SK-N-SH (cell line): ENCODE measurements around the gene CCDC107.

Experiments
- CTCF ChIP-seq: fragments of 200-600 bp; sonication (generic); IDR thresholded peaks from 2 replicates; pipeline ENCODE4 v1.6.1; 2017; ENCODE audit warnings: antibody characterized with exemption, mild to moderate bottlenecking, moderate library complexity
- ELF1 ChIP-seq: IDR thresholded peaks from 2 replicates; pipeline ENCODE4 v1.4.0; 2012
- EP300 ChIP-seq, 2 experiments: IDR thresholded peaks; 2 replicates each; pipeline versions ENCODE4 v1.4.0 to v1.6.1; 2012; ENCODE audit warnings: borderline replicate concordance in 1 of 2, low read depth in 1 of 2, low read length in 1 of 2
- EZH2phosphoT487 ChIP-seq: fragments of 200-600 bp; sonication (generic); IDR thresholded peaks from 2 replicates; pipeline ENCODE4 v1.6.1; 2017; ENCODE audit warnings: low read depth, mixed run types, mild to moderate bottlenecking, antibody characterized with exemption, moderate library complexity, borderline replicate concordance
- FOXJ3 ChIP-seq: sonication (generic); formaldehyde crosslinking; IDR thresholded peaks from 2 replicates; pipeline ENCODE4 v1.5.1; 2020; ENCODE audit warnings: mild to moderate bottlenecking, missing genetic modification reagents
- FOXM1 ChIP-seq: IDR thresholded peaks from 2 replicates; pipeline ENCODE4 v1.4.0; 2012; ENCODE audit warnings: low read depth, mild to moderate bottlenecking
- GABPA ChIP-seq: IDR thresholded peaks from 2 replicates; pipeline ENCODE4 v1.4.0; 2012; ENCODE audit warnings: low read depth, mild to moderate bottlenecking
- MAX ChIP-seq: IDR thresholded peaks from 2 replicates; pipeline ENCODE4 v1.4.0; 2012; ENCODE audit warnings: low read depth
- MXI1 ChIP-seq: IDR thresholded peaks from 2 replicates; pipeline ENCODE4 v1.6.1; 2012; ENCODE audit warnings: mild to moderate bottlenecking, low read depth, low read length, improper control_type of control experiment
- POLR2AphosphoS5 ChIP-seq: IDR thresholded peaks from 2 replicates; pipeline ENCODE4 v1.6.1; 2012; ENCODE audit warnings: low read depth, low read length
- RAD21 ChIP-seq: IDR thresholded peaks from 2 replicates; pipeline ENCODE4 v1.6.1; 2012; ENCODE audit warnings: mild to moderate bottlenecking, low read length
- REST ChIP-seq: IDR thresholded peaks from 2 replicates; pipeline ENCODE4 v1.6.1; 2012; ENCODE audit warnings: mild to moderate bottlenecking, low read depth, low read length, moderate library complexity
- TCF12 ChIP-seq: IDR thresholded peaks from 2 replicates; pipeline ENCODE4 v1.4.0; 2012
- ZBTB33 ChIP-seq: IDR thresholded peaks from 2 replicates; pipeline ENCODE4 v1.4.0; 2012; ENCODE audit warnings: low read depth, borderline replicate concordance

- TF ChIP-seq FOXJ3 (CRISPR knock-in tag) (no peak), CTCF (no peak), EZH2phosphoT487 (no peak), TCF12 (no peak), REST (no peak), MAX (no peak), MXI1 (no peak), EP300 (IDR thresholded peaks at IDR 0.05; ENCODE audit: borderline replicate concordance in 1 of 2, low read depth in 1 of 2, low read length in 1 of 2) (no peak), POLR2AphosphoS5 (no peak), ELF1 (no peak), RAD21 (no peak), GABPA (no peak), ZBTB33 (no peak), FOXM1 (no peak)
These were observed 4.3 kb downstream of the CCDC107 start for GRCh38 chr9:35662437-35662836.
